Heart right ventricle (tissue), 16 donors: ENCODE results near the gene RHOG. TPM values are rescaled to one million over a fixed set of nuclear protein-coding genes. Genes with fewer than 3 reads are reported as not detected.

Experiments
- ATAC-seq, 8 donors: fragments of 200-7000 bp; cut with Tn5 transposase; one replicate each; pipeline ENCODE4 v1.9.1; 2020; ENCODE audit warnings: mild to moderate bottlenecking in 8 of 8, moderate library complexity in 8 of 8, moderate number of reproducible peaks in 1 of 8
- DNase-seq, 2 donors: peaks; one replicate each; pipeline ENCODE4 v3.0.0-alpha.2; 2020
- H3K27ac ChIP-seq, 10 donors: fragments of 200-600 bp; sonication (generic) in 2 of 10; one replicate each; pipeline versions ENCODE4 v1.5.0 to v1.8.0; 2020 to 2022; ENCODE audit warnings: mild to moderate bottlenecking in 3 of 10
- H3K27me3 ChIP-seq, 7 donors: fragments of 200-600 bp; one replicate each; pipeline ENCODE4 v1.8.0; 2021 to 2022; ENCODE audit warnings: mild to moderate bottlenecking in 2 of 7
- H3K36me3 ChIP-seq, 9 donors: fragments of 200-600 bp; sonication (generic) in 1 of 9; one replicate each; pipeline versions ENCODE4 v1.5.0 to v1.8.0; 2020 to 2022; ENCODE audit warnings: mild to moderate bottlenecking in 2 of 9
- H3K4me1 ChIP-seq, 9 donors: fragments of 200-600 bp; sonication (generic) in 1 of 9; one replicate each; pipeline versions ENCODE4 v1.5.0 to v1.8.0; 2020 to 2022; ENCODE audit warnings: mild to moderate bottlenecking in 4 of 9
- H3K4me3 ChIP-seq, 10 donors: fragments of 200-600 bp; sonication (generic) in 2 of 10; one replicate each; pipeline versions ENCODE4 v1.5.0 to v1.8.0; 2020 to 2022; ENCODE audit warnings: mild to moderate bottlenecking in 7 of 10, moderate library complexity in 2 of 10
- H3K9me3 ChIP-seq, 11 donors: fragments of 200-600 bp in 10 of 11; sonication (generic) in 2 of 11; one replicate each; pipeline versions ENCODE4 v1.5.0 to v1.8.0; 2013 to 2022; ENCODE audit warnings: mild to moderate bottlenecking in 2 of 11, control low read depth in 1 of 11, moderate library complexity in 1 of 11
- CTCF ChIP-seq, 9 donors: fragments of 200-600 bp; sonication (generic) in 2 of 9; IDR thresholded peaks; one replicate each; pipeline versions ENCODE4 v1.5.0 to v1.8.0; 2021 to 2022; ENCODE audit warnings: antibody characterized with exemption in 9 of 9, mild to moderate bottlenecking in 5 of 9, moderate library complexity in 1 of 9
- WGBS, 2 donors: extraction: QIAGEN DNeasy Blood & Tissue Kit; methylation state at CpG; one replicate each; pipeline ENCODE4 v1.1.7; 2013; ENCODE audit warnings: inconsistent platforms in 1 of 2; 5-methylcytosine and 5-hydroxymethylcytosine counted together
- intact Hi-C, 10 donors: fragments of 100-400 bp; cut with DNase I; formaldehyde crosslinking; loops; one replicate each; pipeline versions ENCODE4 v1.11.1 to v1.14.2; 2022
- polyA plus RNA-seq, 2 donors: library from polyadenylated mRNA; stranded (reverse); fragments of 200-250 nt; gene quantifications; one replicate each; pipeline ENCODE4 v1.2.3, GENCODE V29; 2013
- total RNA-seq, 10 donors: library from RNA; stranded (reverse); fragmentation: NEBNext Ultra II Directional in 3 of 10; extraction: Animal tissue kit (Norgen Biotek cat#: 25700) in 3 of 10; gene quantifications; one replicate each; pipeline versions ENCODE4 v1.2.1 to v1.2.4, GENCODE V29; 2021 to 2023
- donor health status: Arrhythmogenic right ventricular cardiomyopathy.
- donor health status: ischemic (EF 13 %, LVEDD 7.1; RV severe dilation, severe dysfunction).
- donor health status: healthy with polysubstance abuse.
- donor health status: DM: no; HTN: yes; CAD: no.
- donor health status: DM: no; HTN: no; CAD: no.
- donor health status: ischemic (EF 25% LVEDD 6.9; RV normal size, moderate dysfunction).
- donor health status: ischemic (EF 25% LVEDD 5.7; RV mildly dilated, moderate dysfunction).
- donor health status: healthy.
- donor health status: DM: yes; HTN: yes; CAD: no.
- donor health status: Ischemic cardiomyopathy.
- donor health status: ischemic (EF 35%, LVEDD 5.7; RV mildly dilated, moderate dysfunction).
- donor health status: nonischemic (EF 11% LVEDD 7.7; RV severe dilation, severe dysfunction).
- donor health status: DM: yes; HTN: yes; CAD: no.
- donor health status: PGD.
- donor health status: ischemic (EF 29% LVEDD 5.4; RV normal size, mild dysfunction).
- donor health status: nonischemic (EF 23%, LVEDD 6.1; RV moderate dilation, normal function).

RHOG gene
- total and polyA plus RNA-seq, 12 donors, result 15.3 to 55.7 (median 20.5) TPM

DNA sequence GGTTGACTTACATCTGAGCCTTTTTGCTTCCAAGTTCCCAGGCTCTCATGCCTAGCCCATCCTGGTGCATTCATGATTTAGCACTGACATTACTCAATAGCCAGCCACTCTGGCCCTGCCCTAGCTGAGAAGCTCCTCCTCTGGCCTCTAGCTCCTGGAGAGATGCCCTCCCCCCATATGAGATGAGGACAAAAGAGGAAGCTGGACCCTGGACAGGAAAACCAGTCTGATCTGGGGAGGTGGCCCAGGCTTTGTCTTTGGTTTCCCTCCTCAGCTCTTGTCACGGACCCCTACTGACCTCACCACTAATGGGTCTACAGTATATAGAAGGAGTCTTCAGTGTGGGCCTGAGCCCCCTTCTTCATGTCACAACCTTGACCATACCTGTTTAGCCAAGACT lies 3.0 kb downstream of the RHOG start:
- Histone ChIP-seq H3K27me3 (no peaks in the 10 kb centered on the region), H3K4me3 (peak overlapping the region in 6 of 10 donors; percentile 8 to 97 (median 48)), H3K4me1 (peaks cover 25 to 80% (median 71%) of the 10 kb centered on the region in 9 donors), H3K36me3 (peaks cover 0 to 26% (median 0%) of the 10 kb centered on the region in 9 donors), H3K9me3 (no peaks in the 10 kb centered on the region), H3K27ac (peak overlapping the region in 9 of 10 donors; percentile 9 to 100 (median 58))
- peak in 4 of 8 donors; percentile 12 to 25 (median 17) for ATAC-seq
- 59 to 89% methylated on average over 1 of the region's 1 CpG for WGBS, 2 donors
- intact Hi-C loops, result loop anchor here in 2 of 10 donors (5.0 kb wide), 2 partner anchors 40 to 380 kb away; partner anchors contain the start of gene NUP98 (in 1 of the 2)
- no peak for TF ChIP-seq CTCF (IDR thresholded peaks at IDR 0.05)
- peak in 1 of 2 donors; percentile 59 for DNase-seq

GRCh38 chr11:3836903-3837302 lies 3.9 kb downstream of the RHOG start:
- Histone ChIP-seq H3K27me3 (no peaks in the 10 kb centered on the region), H3K9me3 (no peaks in the 10 kb centered on the region), H3K27ac (peak overlapping the region in 9 of 10 donors; percentile 34 to 100 (median 58)), H3K36me3 (peaks cover 0 to 28% (median 0%) of the 10 kb centered on the region in 9 donors), H3K4me1 (peaks cover 30 to 87% (median 78%) of the 10 kb centered on the region in 9 donors), H3K4me3 (peak overlapping the region in 5 of 10 donors; percentile 8 to 97 (median 21))
- DNase-seq, result peak; percentile 36 to 51
- TF ChIP-seq CTCF (IDR thresholded peaks at IDR 0.05), result no peak
- intact Hi-C loops, result loop anchor here in 2 of 10 donors (5.0 kb wide), 2 partner anchors 40 to 380 kb away; partner anchors contain the start of gene NUP98 (in 1 of the 2)
- peak in 1 of 8 donors; percentile 14 for ATAC-seq
- WGBS, 2 donors, result 56 to 58% methylated on average over 5 of the region's 5 CpGs

DNA sequence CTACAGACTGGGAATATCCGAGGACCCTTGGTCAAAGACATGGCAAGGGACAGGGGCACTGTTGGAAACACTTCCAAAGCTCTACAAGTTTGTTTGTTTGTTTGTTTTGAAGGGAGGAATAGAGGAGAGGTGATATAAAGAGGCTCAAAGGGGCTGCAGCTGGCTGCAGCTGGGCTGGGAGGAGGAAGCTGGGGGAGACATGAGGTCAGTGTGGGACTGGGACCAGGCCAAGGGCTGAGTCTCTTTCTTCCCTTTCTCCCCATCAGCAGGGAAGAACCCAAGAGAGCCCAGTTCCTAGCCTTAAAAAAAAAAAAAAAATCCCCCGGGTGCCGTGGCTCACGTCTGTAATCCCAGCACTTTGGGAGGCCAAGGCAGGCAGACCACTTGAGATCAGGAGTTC lies 5.0 kb downstream of the RHOG start:
- intact Hi-C loops, result loop anchor here in 2 of 10 donors (5.0 kb wide), 2 partner anchors 38 to 378 kb away; partner anchors contain the start of gene NUP98 (in 1 of the 2)
- peak in 1 of 2 donors; percentile 36 for DNase-seq
- TF ChIP-seq CTCF (IDR thresholded peaks at IDR 0.05), result no peak
- WGBS, 2 donors, result 46 to 58% methylated on average over 4 of the region's 4 CpGs
- Histone ChIP-seq H3K4me1 (peaks cover 34 to 95% (median 81%) of the 10 kb centered on the region in 9 donors), H3K36me3 (peaks cover 0 to 31% (median 0%) of the 10 kb centered on the region in 9 donors), H3K27ac (peak overlapping the region in 8 of 10 donors; percentile 8 to 100 (median 60)), H3K27me3 (no peaks in the 10 kb centered on the region), H3K9me3 (no peaks in the 10 kb centered on the region), H3K4me3 (peak overlapping the region in 1 of 10 donors; percentile 97)
- peak in 6 of 8 donors; percentile 11 to 42 (median 34) for ATAC-seq

DNA sequence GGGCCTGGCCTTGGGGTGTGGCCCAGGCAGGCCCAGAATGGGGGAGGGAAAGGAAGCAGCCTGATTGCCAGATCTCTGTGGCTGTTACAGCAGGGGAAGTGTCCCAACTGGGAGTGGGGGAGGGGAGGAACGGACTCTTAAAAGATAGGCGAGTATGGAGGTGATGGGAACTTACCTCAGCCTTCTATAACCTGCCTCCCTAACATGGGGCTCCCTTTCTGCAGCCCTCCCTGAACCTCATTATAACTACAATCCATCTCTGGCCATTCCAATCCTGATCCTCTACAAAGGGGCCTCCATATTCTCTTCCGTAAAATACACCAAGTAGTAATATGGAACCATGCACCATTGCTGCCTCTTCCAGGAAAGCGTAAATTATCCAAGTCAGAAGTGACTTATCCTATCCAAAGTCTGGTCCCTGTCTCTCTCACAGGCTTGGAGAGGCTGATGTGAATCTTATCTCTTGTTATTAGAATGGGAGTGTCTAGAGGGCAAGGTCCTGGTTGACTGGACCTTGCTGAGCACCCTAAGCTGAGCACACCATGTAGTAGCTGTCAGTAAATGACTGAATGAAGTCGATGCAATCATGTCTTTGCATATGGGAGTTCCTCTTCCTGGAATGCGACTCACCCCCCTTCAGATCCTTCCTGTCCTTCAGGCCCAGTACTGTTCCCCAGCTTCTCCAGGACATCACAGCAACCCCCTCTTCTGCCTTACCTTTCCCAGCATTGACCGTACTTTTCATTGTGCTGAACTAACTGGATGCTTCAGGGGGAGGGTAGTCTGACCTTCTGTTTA lies 5.9 kb downstream of the RHOG start:
- no peaks in the 10 kb centered on the region for H3K27me3 ChIP-seq
- ATAC-seq, result peak in 5 of 8 donors; percentile 9 to 33 (median 15)
- peak overlapping the region in 1 of 10 donors; percentile 97 for H3K4me3 ChIP-seq
- H3K27ac ChIP-seq, result peak overlapping the region in 8 of 10 donors; percentile 16 to 100 (median 60)
- no peak for TF ChIP-seq CTCF (IDR thresholded peaks at IDR 0.05)
- H3K9me3 ChIP-seq, result no peaks in the 10 kb centered on the region
- DNase-seq, result peak in 1 of 2 donors; percentile 61
- WGBS, 2 donors, result 70 to 71% methylated on average over 7 of the region's 7 CpGs
- peaks cover 0 to 40% (median 0%) of the 10 kb centered on the region in 9 donors for H3K36me3 ChIP-seq
- peaks cover 34 to 99% (median 78%) of the 10 kb centered on the region in 9 donors for H3K4me1 ChIP-seq
- intact Hi-C loops, result loop anchor here in 2 of 10 donors (5.0 kb wide), 2 partner anchors 38 to 378 kb away; partner anchors contain the start of gene NUP98 (in 1 of the 2)
